Prostate gland (tissue), 2 donors: ENCODE data around the gene NPC1. TPM values are rescaled to one million over a fixed set of nuclear protein-coding genes. Genes with fewer than 3 reads are reported as not detected.
"Not testable (repeated sequence)": the region's sequence is repeated elsewhere in the genome, so short reads cannot be mapped to it uniquely, and the experiment has no call there.

ENCODE experiments used
- DNase-seq: peaks from one replicate; pipeline ENCODE4 v3.0.0-alpha.2; 2019; ENCODE audit warnings: low spot score
- H3K27ac ChIP-seq, 2 donors: fragments of 200-600 bp; sonication (generic); 2 replicates each; pipeline ENCODE4 v1.5.1; 2017 to 2019
- H3K27me3 ChIP-seq: fragments of 200-600 bp; sonication (generic); replicated peaks from 2 replicates; pipeline ENCODE4 v1.5.1; 2019; ENCODE audit not compliant: insufficient read depth
- H3K36me3 ChIP-seq, 2 donors: fragments of 200-600 bp; sonication (generic); 1 replicate in 1 of 2; 2 replicates in 1 of 2; pipeline versions ENCODE4 v1.5.1 to v1.8.1; 2017 to 2019
- H3K4me1 ChIP-seq: fragments of 200-600 bp; sonication (generic); replicated peaks from 2 replicates; pipeline ENCODE4 v1.5.1; 2019
- H3K4me3 ChIP-seq, 2 donors: fragments of 200-600 bp; sonication (generic); 2 replicates each; pipeline ENCODE4 v1.5.1; 2017 to 2019
- H3K9me3 ChIP-seq: fragments of 200-600 bp; sonication (generic); 2 replicates; pipeline ENCODE4 v1.5.1; 2017
- CTCF ChIP-seq, 4 experiments: fragments of 200-600 bp in 2 of 4; fragments of 450-650 bp in 2 of 4; sonication (generic) in 2 of 4; IDR thresholded peaks; 1 replicate in 3 of 4; 2 replicates in 1 of 4; pipeline ENCODE4 v1.5.1; 2016 to 2019; ENCODE audit warnings: antibody characterized with exemption in 4 of 4, mild to moderate bottlenecking in 2 of 4, moderate library complexity in 2 of 4
- POLR2A ChIP-seq: fragments of 450-650 bp; IDR thresholded peaks from one replicate; pipeline ENCODE4 v1.6.1; 2016; ENCODE audit warnings: antibody characterized with exemption, mild to moderate bottlenecking
- POLR2AphosphoS5 ChIP-seq: sonication (generic); formaldehyde crosslinking; IDR thresholded peaks from one replicate; pipeline ENCODE4 v1.6.1; 2017; ENCODE audit warnings: antibody characterized with exemption
- WGBS: methylation state at CpG from one replicate; pipeline ENCODE4 v1.1.5; 2018; 5-methylcytosine and 5-hydroxymethylcytosine counted together
- intact Hi-C: fragments of 100-400 bp; cut with DNase I; formaldehyde crosslinking; loops from one replicate; pipeline ENCODE4 v1.14.2; 2022
- total RNA-seq, 2 donors: library from RNA; depleted of rRNA; stranded (reverse); fragments of >200 nt; gene quantifications; one replicate each; pipeline ENCODE4 v1.1.0, GENCODE V29; 2016

Gene NPC1
- total RNA-seq, 2 donors from 2014 or later = 32.0 to 63.5 TPM

GRCh38 chr18:23560186-23560585, 26.1 kb downstream of the NPC1 start:
- Histone ChIP-seq H3K27ac (no peak overlapping the region), H3K9me3 (no peaks in the 10 kb centered on the region), H3K4me3 (no peak overlapping the region), H3K27me3 (no peaks in the 10 kb centered on the region), H3K4me1 (no peaks in the 10 kb centered on the region), H3K36me3 (peaks cover 0 to 6% of the 10 kb centered on the region in 2 donors)
- TF ChIP-seq POLR2AphosphoS5 (no peak), POLR2A (no peak), CTCF (IDR thresholded peaks at IDR 0.05) (no peak)
- DNase-seq = no peak
- 90% methylated on average over 4 of the region's 4 CpGs for WGBS
- intact Hi-C loops = no loop called here

GRCh38 chr18:23557511-23557910, 28.8 kb downstream of the NPC1 start:
- H3K4me3 ChIP-seq, H3K36me3 ChIP-seq, intact Hi-C loops, DNase-seq, H3K27ac ChIP-seq, H3K4me1 ChIP-seq, H3K27me3 ChIP-seq, H3K9me3 ChIP-seq: not testable (repeated sequence)
- WGBS = 98% methylated on average over 8 of the region's 8 CpGs

GRCh38 chr18:23556145-23556780, 30.0 kb downstream of the NPC1 start:
- Histone ChIP-seq H3K27me3 (no peaks in the 10 kb centered on the region), H3K9me3 (no peaks in the 10 kb centered on the region), H3K36me3 (peaks cover 0 to 6% of the 10 kb centered on the region in 2 donors), H3K4me1 (no peaks in the 10 kb centered on the region), H3K27ac (no peak overlapping the region), H3K4me3 (no peak overlapping the region)
- DNase-seq = no peak
- WGBS = 96% methylated on average over 19 of the region's 19 CpGs
- intact Hi-C loops = no loop called here
- no peak for TF ChIP-seq CTCF (IDR thresholded peaks at IDR 0.05)
- TF ChIP-seq POLR2AphosphoS5 = no peak
- no peak for TF ChIP-seq POLR2A

- H3K9me3 ChIP-seq = no peaks in the 10 kb centered on the region
- no peaks in the 10 kb centered on the region for H3K27me3 ChIP-seq
- no peaks in the 10 kb centered on the region for H3K36me3 ChIP-seq
- intact Hi-C loops = no loop called here
- TF ChIP-seq POLR2AphosphoS5 (no peak), POLR2A (no peak), CTCF (IDR thresholded peaks at IDR 0.05) (no peak)
- no peak overlapping the region for H3K4me3 ChIP-seq
- no peak overlapping the region for H3K27ac ChIP-seq
- no peaks in the 10 kb centered on the region for H3K4me1 ChIP-seq
- no peak for DNase-seq
- 89% methylated on average over 6 of the region's 6 CpGs for WGBS
Observed at GRCh38 chr18:23553887-23554286, 32.4 kb downstream of the NPC1 start.

- Histone ChIP-seq H3K36me3 (peaks cover 0 to 3% of the 10 kb centered on the region in 2 donors), H3K27ac (no peak overlapping the region), H3K9me3 (no peaks in the 10 kb centered on the region), H3K4me3 (no peak overlapping the region), H3K4me1 (no peaks in the 10 kb centered on the region), H3K27me3 (no peaks in the 10 kb centered on the region)
- intact Hi-C loops = no loop called here
- TF ChIP-seq CTCF (IDR thresholded peaks at IDR 0.05) (no peak), POLR2AphosphoS5 (no peak), POLR2A (no peak)
- DNase-seq = no peak
- 89% methylated on average over 11 of the region's 11 CpGs for WGBS
Observed at GRCh38 chr18:23552505-23552904, 33.8 kb downstream of the NPC1 start.
